ENCODE measurements around the gene ROGDI. TPM values are rescaled to one million over a fixed set of nuclear protein-coding genes. Genes with fewer than 3 reads are reported as not detected.

ROGDI gene
- total RNA-seq, 2 experiments from 2014 or later = 6.2 to 6.3 TPM

DNA sequence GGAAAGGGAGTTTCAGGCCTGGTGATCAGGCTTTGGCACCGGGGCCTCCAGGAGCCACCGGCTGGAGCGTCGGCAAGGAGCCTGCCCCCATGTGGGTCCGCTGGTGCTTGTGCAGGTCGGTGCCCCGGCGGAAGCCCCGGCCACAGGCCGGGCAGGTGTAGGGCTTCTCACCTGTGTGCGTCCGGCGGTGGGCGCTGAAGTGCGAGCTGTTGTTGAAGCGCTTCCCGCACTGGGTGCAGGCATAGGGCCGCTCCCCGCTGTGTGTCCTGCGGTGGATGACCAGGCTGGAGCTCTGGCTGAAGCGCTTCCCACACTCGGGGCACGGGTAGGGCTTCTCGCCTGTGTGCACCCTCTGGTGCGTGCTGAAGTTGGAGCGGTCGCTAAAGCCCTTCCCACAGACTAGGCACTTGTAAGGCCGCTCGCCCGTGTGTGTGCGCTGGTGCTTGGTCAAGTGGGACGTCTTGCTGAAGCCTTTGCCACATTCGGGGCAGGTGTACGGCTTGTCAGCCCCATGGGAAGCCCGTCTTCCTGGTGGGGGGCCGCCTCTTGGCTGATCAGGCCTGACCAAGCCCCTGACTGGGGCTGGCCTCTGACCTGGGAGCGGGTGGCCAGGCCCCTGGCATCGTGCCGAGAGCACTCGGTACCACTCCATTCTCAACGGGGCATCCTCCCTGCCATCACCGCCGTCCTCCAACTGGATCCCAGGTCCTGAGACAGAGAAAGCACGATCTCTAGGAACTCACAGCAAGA lies 49.9 kb downstream of the ROGDI start:
- ChIA-PET POLR2A (no interaction called here), CTCF (interaction anchor here (1.3 kb wide), 1 partner anchor 18 kb away, joined by 5 read pairs; the partner anchor contains the start of genes ANKS3 and DNAAF8)
- peaks cover 6% of the 10 kb centered on the region for H3K4me1 Mint-ChIP-seq (ENCODE audit: low read depth)
- intact Hi-C loops (cut with micrococcal nuclease) = no loop called here
- peaks cover 3% of the 10 kb centered on the region for H3K9me3 Mint-ChIP-seq
- no peak for DNase-seq
- H3K36me3 Mint-ChIP-seq = peaks cover 24% of the 10 kb centered on the region
- no peaks in the 10 kb centered on the region for H3K27me3 Mint-ChIP-seq
- no peak overlapping the region for H3K4me3 Mint-ChIP-seq
- H3K27ac Mint-ChIP-seq = no peak overlapping the region

DNA sequence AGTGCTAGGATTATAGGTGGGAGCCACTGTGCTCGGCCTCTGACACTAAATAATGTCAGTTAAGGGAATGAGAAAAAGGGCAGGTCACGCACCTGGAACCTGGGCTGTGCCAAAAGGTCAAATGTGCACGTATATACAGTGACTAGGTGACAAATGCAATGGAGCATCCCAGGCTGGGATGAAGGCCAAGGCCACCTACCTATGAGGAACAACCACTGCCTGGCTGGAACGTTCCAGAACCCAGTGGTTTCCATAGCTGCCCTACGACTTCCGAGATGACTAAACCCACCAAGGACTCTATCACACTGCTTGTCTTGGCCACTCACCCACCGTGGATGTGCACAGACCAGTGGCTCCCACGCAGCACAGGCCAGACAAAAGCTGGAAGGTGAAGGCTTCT lies 51.5 kb downstream of the ROGDI start:
- Mint-ChIP-seq H3K36me3 (peaks cover 19% of the 10 kb centered on the region), H3K4me3 (no peak overlapping the region), H3K9me3 (peaks cover 3% of the 10 kb centered on the region), H3K4me1 (ENCODE audit: low read depth) (peaks cover 6% of the 10 kb centered on the region), H3K27me3 (no peaks in the 10 kb centered on the region), H3K27ac (no peak overlapping the region)
- intact Hi-C loops (cut with micrococcal nuclease) = no loop called here
- POLR2A ChIA-PET = no interaction called here
- no peak for DNase-seq
- CTCF ChIA-PET = no interaction called here

- no peaks in the 10 kb centered on the region for H3K27me3 Mint-ChIP-seq
- POLR2A ChIA-PET = no interaction called here
- H3K9me3 Mint-ChIP-seq = no peaks in the 10 kb centered on the region
- CTCF ChIA-PET = no interaction called here
- peaks cover 6% of the 10 kb centered on the region for H3K4me1 Mint-ChIP-seq (ENCODE audit: low read depth)
- H3K4me3 Mint-ChIP-seq = no peak overlapping the region
- no peak for DNase-seq
- H3K36me3 Mint-ChIP-seq = peaks cover 10% of the 10 kb centered on the region
- intact Hi-C loops (cut with micrococcal nuclease) = no loop called here
- H3K27ac Mint-ChIP-seq = no peak overlapping the region
These were observed 52.7 kb downstream of the ROGDI start for GRCh38 chr16:4749700-4750257.

DNA sequence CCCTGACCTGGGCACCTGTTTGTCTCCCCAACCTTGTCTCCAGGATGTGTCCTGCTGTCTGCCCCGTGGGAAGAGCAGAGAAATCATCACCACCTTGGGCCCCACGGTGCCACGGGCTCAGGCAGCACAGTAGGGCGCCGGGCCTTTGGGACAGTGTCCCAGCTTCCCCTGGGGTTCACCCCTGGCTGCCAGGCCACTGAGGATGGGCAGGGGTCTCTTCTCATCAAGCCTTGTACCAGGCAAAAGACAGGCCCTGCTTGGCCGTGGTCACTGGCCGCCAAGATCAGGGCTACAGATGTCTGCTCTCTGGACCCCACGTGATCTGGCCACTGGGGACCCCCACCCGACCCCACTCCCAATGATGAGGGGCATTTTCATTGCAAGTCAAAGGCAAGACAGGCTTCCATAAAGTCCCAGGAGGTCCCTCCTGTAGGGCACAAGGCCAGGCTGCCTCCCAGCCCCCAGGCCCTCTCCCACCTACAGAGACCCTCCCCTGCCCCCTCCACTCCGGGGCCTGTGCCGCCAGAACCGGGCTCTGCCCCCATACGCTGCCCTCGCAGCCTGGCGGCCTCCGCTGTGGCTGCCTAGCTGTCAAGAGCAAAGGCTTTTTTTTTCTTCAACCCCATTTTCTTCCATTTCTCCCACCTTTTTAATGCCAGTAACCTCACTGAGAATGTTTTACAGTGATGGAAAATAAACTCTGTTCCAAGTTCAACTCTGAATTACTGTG lies 53.6 kb downstream of the ROGDI start:
- intact Hi-C loops (cut with micrococcal nuclease) = no loop called here
- peaks cover 5% of the 10 kb centered on the region for H3K36me3 Mint-ChIP-seq
- H3K27me3 Mint-ChIP-seq = no peaks in the 10 kb centered on the region
- no peak for DNase-seq
- peaks cover 6% of the 10 kb centered on the region for H3K4me1 Mint-ChIP-seq (ENCODE audit: low read depth)
- ChIA-PET CTCF (no interaction called here), POLR2A (no interaction called here)
- no peak overlapping the region for H3K27ac Mint-ChIP-seq
- no peak overlapping the region for H3K4me3 Mint-ChIP-seq
- H3K9me3 Mint-ChIP-seq = no peaks in the 10 kb centered on the region

- POLR2A ChIA-PET = no interaction called here
- Mint-ChIP-seq H3K36me3 (peaks cover under 1% of the 10 kb centered on the region), H3K9me3 (no peaks in the 10 kb centered on the region), H3K4me3 (no peak overlapping the region), H3K4me1 (ENCODE audit: low read depth) (peaks cover 11% of the 10 kb centered on the region), H3K27ac (no peak overlapping the region), H3K27me3 (no peaks in the 10 kb centered on the region)
- intact Hi-C loops (cut with micrococcal nuclease) = no loop called here
- CTCF ChIA-PET = no interaction called here
- DNase-seq = no peak
These were observed 54.3 kb downstream of the ROGDI start for GRCh38 chr16:4747906-4748681.

- CTCF ChIA-PET = interaction anchor here (0.5 kb wide), 1 partner anchor 417 kb away, joined by 3 read pairs; no protein-coding TSS in a partner anchor
- intact Hi-C loops (cut with micrococcal nuclease) = no loop called here
- POLR2A ChIA-PET = no interaction called here
- no peak for DNase-seq
- Mint-ChIP-seq H3K4me1 (ENCODE audit: low read depth) (peaks cover 12% of the 10 kb centered on the region), H3K27ac (no peak overlapping the region), H3K36me3 (no peaks in the 10 kb centered on the region), H3K9me3 (no peaks in the 10 kb centered on the region), H3K4me3 (no peak overlapping the region), H3K27me3 (no peaks in the 10 kb centered on the region)
These were observed 55.4 kb downstream of the ROGDI start for GRCh38 chr16:4746991-4747574.

Other genes starting within 250 kb of the ROGDI start
- under 1 TPM; 0.07 to 0.17 TPM for gene C16orf96, start 246.3 kb downstream of the ROGDI start, total RNA-seq
- gene UBALD1, start 187.7 kb downstream of the ROGDI start, total RNA-seq = 10 to 100 TPM; 13.4 to 13.5 TPM
- 10 to 100 TPM; 72.7 to 73.2 TPM for gene MGRN1, start 177.8 kb downstream of the ROGDI start, total RNA-seq
- 10 to 100 TPM; 22.2 to 23.6 TPM for gene NUDT16L1, start 109.1 kb downstream of the ROGDI start, total RNA-seq
- gene ANKS3, start 68.4 kb downstream of the ROGDI start, total RNA-seq = 10 to 100 TPM; 11.7 to 13.3 TPM
- under 1 TPM in 1 of 2 experiments, not detected in 1; 0.31 TPM for gene DNAAF8, start 68.1 kb downstream of the ROGDI start, total RNA-seq
- 10 to 100 TPM; 11.3 to 11.4 TPM for gene ZNF500, start 35.5 kb downstream of the ROGDI start, total RNA-seq
- not detected for gene SEPTIN12, start 14.3 kb downstream of the ROGDI start, total RNA-seq
- not detected for gene SMIM22, start 7.3 kb downstream of the ROGDI start, total RNA-seq
- 10 to 100 TPM; 71.6 to 73.3 TPM for gene GLYR1, start 44.7 kb upstream of the ROGDI start, total RNA-seq
- gene UBN1, start 44.8 kb upstream of the ROGDI start, total RNA-seq = 10 to 100 TPM; 24.4 TPM
- gene PPL, start 134.5 kb upstream of the ROGDI start, total RNA-seq = under 1 TPM in 1 of 2 experiments, not detected in 1; 0.05 TPM
- under 1 TPM in 1 of 2 experiments, not detected in 1; 0.07 TPM for gene SEC14L5, start 155.7 kb upstream of the ROGDI start, total RNA-seq
- 1 to 10 TPM; 7.6 to 7.8 TPM for gene NAGPA, start 231.3 kb upstream of the ROGDI start, total RNA-seq